Vagina (tissue), 2 donors: ENCODE data around the gene KCNQ2.

Experiments used
- CTCF ChIP-seq, 3 experiments: fragments of 450-650 bp in 2 of 3; fragments of 200-600 bp in 1 of 3; sonication (generic) in 1 of 3; IDR thresholded peaks; one replicate each; pipeline ENCODE4 v1.5.1; 2017 to 2019; ENCODE audit warnings: antibody characterized with exemption in 3 of 3, mild to moderate bottlenecking in 2 of 3, moderate library complexity in 2 of 3
- POLR2A ChIP-seq, 2 donors: fragments of 450-650 bp; IDR thresholded peaks; one replicate each; pipeline ENCODE4 v1.6.1; 2017; ENCODE audit warnings: antibody characterized with exemption in 2 of 2, mild to moderate bottlenecking in 2 of 2, moderate library complexity in 2 of 2
- POLR2AphosphoS5 ChIP-seq, 2 donors: sonication (generic); formaldehyde crosslinking; IDR thresholded peaks; one replicate each; pipeline ENCODE4 v1.9.0; 2017; ENCODE audit warnings: antibody characterized with exemption in 2 of 2, mild to moderate bottlenecking in 2 of 2, low read depth in 1 of 2; ENCODE audit not compliant: insufficient read depth in 1 of 2

DNA sequence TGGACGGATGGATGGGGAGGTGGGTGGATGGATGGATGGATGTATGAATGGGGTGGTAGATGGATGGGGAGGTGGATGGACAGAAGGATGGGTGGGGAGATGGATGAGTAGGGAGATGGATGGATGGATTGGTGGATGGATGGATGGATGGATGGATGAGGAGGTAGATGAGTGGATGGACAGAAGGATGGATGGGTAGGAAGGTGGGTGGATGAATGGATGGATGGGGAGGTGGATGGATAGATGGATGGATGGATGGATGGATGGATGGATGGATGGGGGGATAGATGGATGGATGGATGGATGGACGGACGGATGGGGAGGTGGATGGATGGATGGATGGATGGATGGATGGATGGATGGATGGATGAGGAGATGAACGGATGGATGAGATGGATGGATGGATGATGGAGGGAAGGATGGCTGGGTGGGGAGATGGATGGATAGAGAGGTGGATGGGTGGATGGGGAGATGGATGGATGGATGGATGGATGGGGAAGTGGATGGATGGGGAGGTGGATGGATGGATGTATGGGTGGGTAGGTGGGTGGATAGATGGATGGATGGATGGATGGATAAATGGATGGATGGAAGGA, 19.3 kb upstream of the KCNQ2 start:
- TF ChIP-seq CTCF (IDR thresholded peaks at IDR 0.05), result no peak
- no peak for TF ChIP-seq POLR2A (IDR thresholded peaks at IDR 0.05)
- TF ChIP-seq POLR2AphosphoS5 (IDR thresholded peaks at IDR 0.05; ENCODE audit: insufficient read depth in 1 of 2, low read depth in 1 of 2), result no peak
